Epithelial cell of proximal tubule (primary cell): ENCODE results near the gene SPATA24. TPM values are rescaled to one million over a fixed set of nuclear protein-coding genes. Genes with fewer than 3 reads are reported as not detected.

Experiments used
- DNase-seq: peaks from one replicate; pipeline ENCODE4 v3.0.0-alpha.2; 2011; ENCODE audit warnings: low read depth
- H3K4me3 ChIP-seq: 2 replicates; pipeline ENCODE4 v1.5.1; 2011; ENCODE audit warnings: low read depth, mild to moderate bottlenecking, low read length
- CTCF ChIP-seq: conservative IDR thresholded peaks from 2 replicates; pipeline ENCODE4 v1.5.1; 2012; ENCODE audit warnings: low read depth, mild to moderate bottlenecking, low read length
- total RNA-seq: library from RNA; depleted of rRNA; stranded (reverse); fragments of >200 nt; gene quantifications from 2 replicates; pipeline ENCODE4 v1.2.3, GENCODE V29; 2015

The SPATA24 gene
- total RNA-seq, 1 donor from 2014 or later = 2.2 TPM

GRCh38 chr5:139393497-139394122 is 10.3 kb downstream of the SPATA24 start:
- peak overlapping the region; percentile 53 for H3K4me3 ChIP-seq
- TF ChIP-seq CTCF = no peak
- DNase-seq = no peak

GRCh38 chr5:139392678-139393496 is 11.0 kb downstream of the SPATA24 start:
- TF ChIP-seq CTCF = peak; percentile 45
- no peak for DNase-seq
- peak overlapping the region; percentile 53 for H3K4me3 ChIP-seq

- no peak for TF ChIP-seq CTCF
- H3K4me3 ChIP-seq = peak overlapping the region; percentile 53
These were observed 11.6 kb downstream of the SPATA24 start for GRCh38 chr5:139392324-139392677.

GRCh38 chr5:139391570-139392323 is 12.1 kb downstream of the SPATA24 start:
- no peak for TF ChIP-seq CTCF
- no peak for DNase-seq
- H3K4me3 ChIP-seq = no peak overlapping the region

More at GRCh38 chr5:139392324-139392677, 11.6 kb downstream of the SPATA24 start:
- no peak for DNase-seq

GRCh38 chr5:139390639-139391569 is 13.0 kb downstream of the SPATA24 start:
- H3K4me3 ChIP-seq = no peak overlapping the region
- DNase-seq = no peak
- TF ChIP-seq CTCF = no peak

- DNase-seq = no peak
- H3K4me3 ChIP-seq = peak within 1 kb of the TSS; percentile 55
- TF ChIP-seq CTCF = no peak
These were observed 13.9 kb downstream of the SPATA24 start, which contains the start of gene MZB1 for GRCh38 chr5:139389701-139390638. Gene MZB1, minus strand, starts transcription at chr5:139389913. Its CDS starts 57 bp downstream, at chr5:139389856.
